ENCODE results near the gene SFXN5. TPM values are rescaled to one million over a fixed set of nuclear protein-coding genes. Genes with fewer than 3 reads are reported as not detected.

SFXN5 gene
- total and polyA plus RNA-seq, 3 donors from 2014 or later: 24.0 to 32.2 (median 25.4) TPM

GRCh38 chr2:72900191-72900825 lies 171.2 kb downstream of the SFXN5 start:
- Histone ChIP-seq H3K36me3 (ENCODE audit: low read depth, missing control alignments) (no peaks in the 10 kb centered on the region), H3K27me3 (no peaks in the 10 kb centered on the region), H3K4me3 (no peak overlapping the region), H3K4me1 (peaks cover 5% of the 10 kb centered on the region), H3K9me3 (no peaks in the 10 kb centered on the region), H3K27ac (no peak overlapping the region)
- no peak for DNase-seq
- intact Hi-C loops (cut with DNase I; ENCODE audit: low total_unique reads): no loop called here
- WGBS, 2 donors: 89 to 95% methylated on average over 5 of the region's 5 CpGs
- TF ChIP-seq POLR2A (IDR thresholded peaks at IDR 0.05): no peak
- TF ChIP-seq CTCF (IDR thresholded peaks at IDR 0.05): no peak

GRCh38 chr2:72898585-72898906 lies 173.0 kb downstream of the SFXN5 start:
- no peak for TF ChIP-seq CTCF (IDR thresholded peaks at IDR 0.05)
- TF ChIP-seq POLR2A (IDR thresholded peaks at IDR 0.05): no peak
- intact Hi-C loops (cut with DNase I; ENCODE audit: low total_unique reads): no loop called here
- H3K27me3 ChIP-seq: no peaks in the 10 kb centered on the region
- no peak overlapping the region for H3K27ac ChIP-seq
- no peaks in the 10 kb centered on the region for H3K36me3 ChIP-seq (ENCODE audit: low read depth, missing control alignments)
- DNase-seq: no peak
- WGBS, 2 donors: 71 to 90% methylated on average over 1 to 2 of the region's 2 CpGs
- H3K4me3 ChIP-seq: no peak overlapping the region
- H3K9me3 ChIP-seq: no peaks in the 10 kb centered on the region
- peaks cover 5% of the 10 kb centered on the region for H3K4me1 ChIP-seq

- peaks cover 5% of the 10 kb centered on the region for H3K4me1 ChIP-seq
- WGBS, 2 donors: 80 to 81% methylated on average over 18 of the region's 18 CpGs
- intact Hi-C loops (cut with DNase I; ENCODE audit: low total_unique reads): no loop called here
- H3K27ac ChIP-seq: no peak overlapping the region
- no peak for DNase-seq
- no peak overlapping the region for H3K4me3 ChIP-seq
- H3K9me3 ChIP-seq: no peaks in the 10 kb centered on the region
- no peaks in the 10 kb centered on the region for H3K36me3 ChIP-seq (ENCODE audit: low read depth, missing control alignments)
- no peak for TF ChIP-seq CTCF (IDR thresholded peaks at IDR 0.05)
- TF ChIP-seq POLR2A (IDR thresholded peaks at IDR 0.05): no peak
- H3K27me3 ChIP-seq: no peaks in the 10 kb centered on the region
Observed at GRCh38 chr2:72897785-72898584, 173.5 kb downstream of the SFXN5 start.

GRCh38 chr2:72896446-72896845 lies 175.1 kb downstream of the SFXN5 start:
- Histone ChIP-seq H3K9me3 (no peaks in the 10 kb centered on the region), H3K27ac (no peak overlapping the region), H3K27me3 (no peaks in the 10 kb centered on the region), H3K4me1 (peaks cover 5% of the 10 kb centered on the region), H3K36me3 (ENCODE audit: low read depth, missing control alignments) (no peaks in the 10 kb centered on the region), H3K4me3 (no peak overlapping the region)
- 86 to 89% methylated on average over 4 of the region's 4 CpGs for WGBS, 2 donors
- intact Hi-C loops (cut with DNase I; ENCODE audit: low total_unique reads): no loop called here
- no peak for DNase-seq
- no peak for TF ChIP-seq POLR2A (IDR thresholded peaks at IDR 0.05)
- no peak for TF ChIP-seq CTCF (IDR thresholded peaks at IDR 0.05)

Data from testis (tissue), 3 donors.